A673 (cell line): ENCODE measurements around the gene STON1.

Source experiments
- EZH2 ChIP-seq: fragments of 200-600 bp; sonication (generic); IDR thresholded peaks from 2 replicates; pipeline ENCODE4 v1.6.1; 2017; ENCODE audit warnings: borderline replicate concordance, low read depth, mild to moderate bottlenecking, mixed read lengths, antibody characterized with exemption, low read length; ENCODE audit not compliant: poor library complexity, severe bottlenecking
- TF ChIP-seq, protein P1 (sequence below): fragments of 300-800, 200-600 bp; sonication (generic); conservative IDR thresholded peaks from 2 replicates; pipeline ENCODE4 v1.5.1; 2017; ENCODE audit warnings: low read depth, mild to moderate bottlenecking, antibody characterized with exemption, low read length, moderate library complexity, mixed read lengths

DNA sequence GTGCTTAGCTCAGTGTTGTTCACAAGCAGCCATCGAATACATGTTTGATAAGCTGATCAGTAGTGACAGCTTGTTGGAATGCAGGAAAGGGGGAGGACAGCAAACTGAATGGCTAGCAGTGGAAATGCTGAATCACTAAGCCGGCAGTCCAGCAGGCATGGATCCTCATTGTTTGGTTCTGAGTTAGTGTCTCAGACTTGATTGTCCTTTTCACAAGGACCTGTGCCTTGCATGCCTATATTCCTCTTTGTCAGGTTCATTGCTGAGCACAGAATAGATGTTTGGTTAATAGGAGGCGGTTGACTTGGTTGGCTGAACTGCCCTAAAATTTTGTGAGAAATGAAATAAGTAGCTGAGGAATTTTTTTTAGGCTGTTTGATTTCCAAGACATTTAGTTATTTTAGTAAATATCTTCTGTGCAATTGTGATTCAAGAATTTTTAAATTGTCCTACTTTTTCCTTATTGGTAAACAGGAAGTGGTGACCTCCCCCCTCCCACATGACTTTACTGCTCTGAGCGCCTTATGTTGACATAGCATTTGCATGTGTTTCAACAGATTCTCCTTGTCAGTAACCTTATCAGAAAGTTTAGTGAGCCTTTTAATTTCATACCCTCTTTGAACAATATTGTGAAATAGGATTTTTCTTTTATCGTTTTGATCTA is 21.4 kb upstream of the STON1 start:
- TF ChIP-seq, protein P1, sequence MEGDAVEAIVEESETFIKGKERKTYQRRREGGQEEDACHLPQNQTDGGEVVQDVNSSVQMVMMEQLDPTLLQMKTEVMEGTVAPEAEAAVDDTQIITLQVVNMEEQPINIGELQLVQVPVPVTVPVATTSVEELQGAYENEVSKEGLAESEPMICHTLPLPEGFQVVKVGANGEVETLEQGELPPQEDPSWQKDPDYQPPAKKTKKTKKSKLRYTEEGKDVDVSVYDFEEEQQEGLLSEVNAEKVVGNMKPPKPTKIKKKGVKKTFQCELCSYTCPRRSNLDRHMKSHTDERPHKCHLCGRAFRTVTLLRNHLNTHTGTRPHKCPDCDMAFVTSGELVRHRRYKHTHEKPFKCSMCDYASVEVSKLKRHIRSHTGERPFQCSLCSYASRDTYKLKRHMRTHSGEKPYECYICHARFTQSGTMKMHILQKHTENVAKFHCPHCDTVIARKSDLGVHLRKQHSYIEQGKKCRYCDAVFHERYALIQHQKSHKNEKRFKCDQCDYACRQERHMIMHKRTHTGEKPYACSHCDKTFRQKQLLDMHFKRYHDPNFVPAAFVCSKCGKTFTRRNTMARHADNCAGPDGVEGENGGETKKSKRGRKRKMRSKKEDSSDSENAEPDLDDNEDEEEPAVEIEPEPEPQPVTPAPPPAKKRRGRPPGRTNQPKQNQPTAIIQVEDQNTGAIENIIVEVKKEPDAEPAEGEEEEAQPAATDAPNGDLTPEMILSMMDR, result no peak
- no peak for TF ChIP-seq EZH2
